GM19035 (cell line): ENCODE results near the gene COMMD1.

Experiments
- ATAC-seq: cut with Tn5 transposase; IDR thresholded peaks from one replicate; pipeline ENCODE4 v1.9.1; 2021; ENCODE audit not compliant: unreplicated experiment

Gene COMMD1

DNA sequence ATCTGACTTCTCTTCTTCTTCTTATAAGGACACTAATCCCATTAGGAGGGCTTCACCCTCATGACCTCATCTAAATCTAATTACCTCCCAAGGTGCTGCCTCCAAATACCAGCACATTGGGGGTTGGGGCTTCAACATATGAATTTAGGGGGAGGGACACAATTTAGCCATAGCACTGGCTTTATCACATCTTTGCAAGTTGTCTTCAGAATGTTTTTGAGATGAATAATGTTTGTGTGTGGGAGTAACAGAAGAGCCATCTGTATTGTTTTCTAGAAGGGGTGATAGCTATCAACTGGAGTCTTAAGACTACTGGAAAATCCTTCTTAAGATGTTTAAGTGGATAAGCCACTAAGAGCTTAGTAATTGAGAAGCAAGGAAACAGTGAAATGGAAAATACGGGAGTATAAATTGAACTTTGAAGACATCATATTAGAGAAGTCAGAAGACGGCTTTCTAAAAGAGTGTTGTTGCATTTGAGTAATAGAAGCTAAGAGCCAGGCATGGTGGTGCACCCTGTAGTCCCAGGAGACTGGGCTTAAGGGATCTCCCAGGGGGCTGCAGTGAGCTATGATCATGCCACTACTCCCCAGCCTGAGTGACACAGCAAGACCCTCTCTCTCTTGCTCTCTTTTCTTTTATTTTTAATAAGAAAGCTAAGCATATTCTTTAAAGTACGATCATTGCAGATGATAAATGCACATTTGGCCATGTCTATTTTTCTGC, 257.8 kb downstream of the COMMD1 start:
- no peak for ATAC-seq

GRCh38 chr2:62163834-62164233, 258.4 kb downstream of the COMMD1 start:
- no peak for ATAC-seq

GRCh38 chr2:62175728-62176127, 270.3 kb downstream of the COMMD1 start:
- ATAC-seq: no peak

DNA sequence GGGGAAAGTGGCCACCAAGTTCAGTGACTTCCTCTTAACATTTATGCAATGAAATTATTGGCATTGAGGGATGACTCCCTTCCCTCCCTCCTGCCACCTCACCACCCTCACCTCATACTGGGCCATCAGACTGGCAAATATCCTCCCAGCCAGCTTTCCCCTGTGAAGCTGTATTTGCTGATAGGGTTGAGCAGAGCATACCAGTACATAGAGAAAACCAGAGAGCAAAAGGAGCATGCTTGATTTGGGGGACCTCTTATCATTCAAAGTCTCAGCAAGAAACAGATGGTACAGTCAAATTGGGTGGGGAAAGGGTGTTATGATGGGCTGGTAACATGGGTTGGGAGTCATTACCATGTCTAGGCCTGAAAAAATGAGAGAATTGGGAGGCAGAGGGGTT, 271.3 kb downstream of the COMMD1 start:
- no peak for ATAC-seq

DNA sequence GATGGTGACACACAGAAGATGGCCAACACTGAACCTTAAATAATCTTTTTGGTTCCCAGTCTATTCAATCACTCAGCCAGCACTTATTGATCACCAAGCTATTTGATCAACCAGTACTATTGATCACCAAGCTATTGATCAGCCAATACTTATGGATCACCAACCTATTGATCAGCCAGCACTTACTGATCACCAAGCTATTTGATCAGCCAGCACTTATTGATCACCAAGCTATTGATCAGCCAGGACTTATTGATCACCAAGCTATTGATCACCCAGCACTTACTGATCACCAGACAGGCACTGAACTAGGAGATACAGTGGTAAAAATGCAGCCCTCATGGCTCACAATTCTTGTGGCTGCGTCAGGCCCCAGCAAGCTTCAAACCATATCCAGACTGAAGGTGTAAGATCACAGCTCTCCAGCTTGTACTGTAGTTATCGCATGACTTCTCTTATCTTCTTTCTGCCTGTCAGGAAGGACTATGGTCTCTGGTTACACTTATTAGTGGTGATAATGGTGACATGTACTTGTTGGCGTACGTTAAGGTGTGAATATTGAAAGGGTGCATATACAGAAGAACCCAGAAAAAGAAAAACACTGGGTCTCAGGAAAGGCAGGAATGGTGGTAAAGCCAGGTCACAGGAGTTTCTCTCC, 272.0 kb downstream of the COMMD1 start:
- no peak for ATAC-seq

- no peak for ATAC-seq
These were observed 273.3 kb downstream of the COMMD1 start for GRCh38 chr2:62178741-62179271.

DNA sequence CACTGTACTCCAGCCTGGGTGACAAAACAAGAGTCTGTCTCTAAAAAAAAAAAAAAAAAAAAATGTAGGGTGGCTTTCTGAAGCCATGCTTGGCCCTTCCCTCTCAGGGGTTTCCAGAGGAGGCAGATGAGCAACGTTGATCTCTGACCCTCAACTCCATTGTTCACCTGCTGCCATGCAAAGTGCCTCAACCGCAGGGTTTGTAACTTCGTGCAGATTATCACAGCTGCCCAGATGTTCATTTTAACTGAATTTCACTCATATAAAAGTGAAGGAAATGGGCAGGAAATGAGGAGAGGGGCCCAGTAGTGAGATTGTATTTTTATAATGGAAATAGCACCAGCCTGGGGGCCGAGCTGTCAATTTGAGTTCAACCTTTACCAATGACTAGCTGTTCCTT, 275.5 kb downstream of the COMMD1 start:
- no peak for ATAC-seq

DNA sequence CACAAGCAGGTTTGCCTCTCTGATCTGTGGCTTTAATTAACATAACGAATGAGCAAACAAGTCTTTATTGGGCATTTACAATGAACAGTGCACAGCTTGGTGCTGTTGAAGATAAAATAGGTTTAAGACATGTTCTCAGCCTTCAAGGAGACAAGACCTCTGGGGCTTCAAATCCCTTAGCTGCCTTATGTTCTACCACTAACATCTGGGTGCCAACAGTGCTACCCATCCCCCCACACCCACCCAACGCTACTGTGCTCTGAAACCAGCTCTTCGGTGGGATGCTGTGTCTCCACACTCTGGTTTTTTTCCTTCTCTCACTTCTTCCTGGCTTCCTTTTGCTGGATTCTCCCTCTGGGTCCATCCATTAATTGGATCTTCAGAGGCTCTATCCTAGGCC, 276.4 kb downstream of the COMMD1 start:
- no peak for ATAC-seq

- no peak for ATAC-seq
These were observed 279.2 kb downstream of the COMMD1 start for GRCh38 chr2:62184512-62185230.
